Stimulated activated effector memory CD8-positive, alpha-beta T cell treated with anti-CD3 and anti-CD28 coated beads, Interleukin-12 subunit alpha, Interleukin-12 subunit beta, amount 100 ng/mL, for 72 hours (primary cell): ENCODE results near the gene TFEC.
"Not testable (repeated sequence)": the region's sequence is repeated elsewhere in the genome, so short reads cannot be mapped to it uniquely, and the experiment has no call there.

Source experiments
- ATAC-seq: fragments of 150-1000 bp; cut with Tn5 transposase; 2 replicates; pipeline ENCODE4 v1.10.0; 2021
- DNase-seq, 2 donors: peaks; one replicate each; pipeline ENCODE4 v3.0.0; 2021 to 2022; ENCODE audit warnings: low spot score in 2 of 2
- H3K27ac Mint-ChIP-seq: one replicate; pipeline ENCODE4 v1.8.0; 2022; ENCODE audit warnings: mild to moderate bottlenecking, mixed read lengths
- H3K36me3 Mint-ChIP-seq: one replicate; pipeline ENCODE4 v1.8.0; 2022; ENCODE audit warnings: mild to moderate bottlenecking, mixed read lengths
- H3K4me1 Mint-ChIP-seq: one replicate; pipeline ENCODE4 v1.8.0; 2022; ENCODE audit warnings: mixed read lengths
- H3K4me3 Mint-ChIP-seq: one replicate; pipeline ENCODE4 v1.8.0; 2022; ENCODE audit warnings: mild to moderate bottlenecking, mixed read lengths
- H3K9me3 Mint-ChIP-seq: one replicate; pipeline ENCODE4 v1.8.0; 2022; ENCODE audit warnings: mixed read lengths

TFEC gene

GRCh38 chr7:116021237-116021636 is 9.3 kb downstream of the TFEC start:
- Mint-ChIP-seq H3K4me3 (no peak overlapping the region), H3K9me3 (no peaks in the 10 kb centered on the region), H3K27ac (no peak overlapping the region), H3K36me3 (no peaks in the 10 kb centered on the region), H3K4me1 (no peaks in the 10 kb centered on the region)
- ATAC-seq (no peak), DNase-seq (no peak)

- DNase-seq (no peak), ATAC-seq (no peak)
- no peak overlapping the region for H3K27ac Mint-ChIP-seq
- H3K4me1 Mint-ChIP-seq = no peaks in the 10 kb centered on the region
- no peak overlapping the region for H3K4me3 Mint-ChIP-seq
- H3K36me3 Mint-ChIP-seq = no peaks in the 10 kb centered on the region
- no peaks in the 10 kb centered on the region for H3K9me3 Mint-ChIP-seq
These were observed 11.8 kb downstream of the TFEC start for GRCh38 chr7:116018731-116019130.

- H3K9me3 Mint-ChIP-seq = no peaks in the 10 kb centered on the region
- no peaks in the 10 kb centered on the region for H3K4me1 Mint-ChIP-seq
- no peak for ATAC-seq
These were observed 16.9 kb downstream of the TFEC start for GRCh38 chr7:116013675-116014074.

GRCh38 chr7:116011584-116011983 is 19.0 kb downstream of the TFEC start:
- DNase-seq (no peak), ATAC-seq (no peak)
- Mint-ChIP-seq H3K4me3 (no peak overlapping the region), H3K36me3 (no peaks in the 10 kb centered on the region), H3K4me1 (no peaks in the 10 kb centered on the region), H3K27ac (no peak overlapping the region), H3K9me3 (no peaks in the 10 kb centered on the region)

More at GRCh38 chr7:116013675-116014074, 16.9 kb downstream of the TFEC start:
- Mint-ChIP-seq H3K4me3 (no peak overlapping the region), H3K36me3 (no peaks in the 10 kb centered on the region), H3K27ac (no peak overlapping the region)
- DNase-seq = no peak

GRCh38 chr7:116004762-116005161 is 25.8 kb downstream of the TFEC start:
- ATAC-seq = not testable (repeated sequence)

GRCh38 chr7:115997221-115997620 is 33.3 kb downstream of the TFEC start:
- Mint-ChIP-seq H3K36me3 (no peaks in the 10 kb centered on the region), H3K9me3 (no peaks in the 10 kb centered on the region), H3K27ac (no peak overlapping the region), H3K4me1 (no peaks in the 10 kb centered on the region), H3K4me3 (no peak overlapping the region)
- no peak for ATAC-seq
- no peak for DNase-seq

More at GRCh38 chr7:116004762-116005161, 25.8 kb downstream of the TFEC start:
- DNase-seq, H3K27ac Mint-ChIP-seq, H3K36me3 Mint-ChIP-seq, H3K4me1 Mint-ChIP-seq, H3K9me3 Mint-ChIP-seq, H3K4me3 Mint-ChIP-seq: not testable (repeated sequence)

GRCh38 chr7:115995701-115996100 is 34.9 kb downstream of the TFEC start:
- no peaks in the 10 kb centered on the region for H3K4me1 Mint-ChIP-seq
- no peaks in the 10 kb centered on the region for H3K36me3 Mint-ChIP-seq
- ATAC-seq (no peak), DNase-seq (no peak)
- no peak overlapping the region for H3K27ac Mint-ChIP-seq
- no peaks in the 10 kb centered on the region for H3K9me3 Mint-ChIP-seq
- H3K4me3 Mint-ChIP-seq = no peak overlapping the region

- no peak for ATAC-seq
- H3K36me3 Mint-ChIP-seq = no peaks in the 10 kb centered on the region
- H3K9me3 Mint-ChIP-seq = no peaks in the 10 kb centered on the region
- no peak overlapping the region for H3K4me3 Mint-ChIP-seq
- no peak for DNase-seq
- H3K4me1 Mint-ChIP-seq = no peaks in the 10 kb centered on the region
- no peak overlapping the region for H3K27ac Mint-ChIP-seq
These were observed 42.2 kb downstream of the TFEC start for GRCh38 chr7:115988401-115988800.

GRCh38 chr7:115987486-115987885 is 43.1 kb downstream of the TFEC start:
- no peaks in the 10 kb centered on the region for H3K9me3 Mint-ChIP-seq
- H3K4me1 Mint-ChIP-seq = no peaks in the 10 kb centered on the region
- no peak overlapping the region for H3K27ac Mint-ChIP-seq
- ATAC-seq (no peak), DNase-seq (no peak)
- no peak overlapping the region for H3K4me3 Mint-ChIP-seq
- H3K36me3 Mint-ChIP-seq = no peaks in the 10 kb centered on the region

GRCh38 chr7:115984105-115984504 is 46.5 kb downstream of the TFEC start:
- H3K4me1 Mint-ChIP-seq = no peaks in the 10 kb centered on the region
- ATAC-seq (no peak), DNase-seq (no peak)
- H3K4me3 Mint-ChIP-seq = no peak overlapping the region
- H3K36me3 Mint-ChIP-seq = no peaks in the 10 kb centered on the region
- H3K9me3 Mint-ChIP-seq = no peaks in the 10 kb centered on the region
- H3K27ac Mint-ChIP-seq = no peak overlapping the region

- no peak for ATAC-seq
- no peak overlapping the region for H3K27ac Mint-ChIP-seq
These were observed 50.4 kb downstream of the TFEC start for GRCh38 chr7:115980159-115980558.

GRCh38 chr7:115976651-115977050 is 53.9 kb downstream of the TFEC start:
- Mint-ChIP-seq H3K4me3 (no peak overlapping the region), H3K27ac (no peak overlapping the region), H3K36me3 (no peaks in the 10 kb centered on the region), H3K9me3 (no peaks in the 10 kb centered on the region), H3K4me1 (no peaks in the 10 kb centered on the region)
- DNase-seq (no peak), ATAC-seq (no peak)

More at GRCh38 chr7:115980159-115980558, 50.4 kb downstream of the TFEC start:
- Mint-ChIP-seq H3K9me3 (no peaks in the 10 kb centered on the region), H3K36me3 (no peaks in the 10 kb centered on the region), H3K4me3 (no peak overlapping the region), H3K4me1 (no peaks in the 10 kb centered on the region)
- no peak for DNase-seq

GRCh38 chr7:115975766-115976165 is 54.8 kb downstream of the TFEC start:
- Mint-ChIP-seq H3K4me1 (no peaks in the 10 kb centered on the region), H3K9me3 (no peaks in the 10 kb centered on the region), H3K4me3 (no peak overlapping the region), H3K27ac (no peak overlapping the region), H3K36me3 (no peaks in the 10 kb centered on the region)
- ATAC-seq (no peak), DNase-seq (no peak)

GRCh38 chr7:115973406-115973805 is 57.2 kb downstream of the TFEC start:
- ATAC-seq (no peak), DNase-seq (no peak)
- H3K36me3 Mint-ChIP-seq = no peaks in the 10 kb centered on the region
- no peak overlapping the region for H3K4me3 Mint-ChIP-seq
- H3K4me1 Mint-ChIP-seq = no peaks in the 10 kb centered on the region
- no peaks in the 10 kb centered on the region for H3K9me3 Mint-ChIP-seq
- H3K27ac Mint-ChIP-seq = no peak overlapping the region

GRCh38 chr7:115971506-115971905 is 59.1 kb downstream of the TFEC start:
- no peaks in the 10 kb centered on the region for H3K36me3 Mint-ChIP-seq
- H3K9me3 Mint-ChIP-seq = no peaks in the 10 kb centered on the region
- no peak overlapping the region for H3K27ac Mint-ChIP-seq
- no peak overlapping the region for H3K4me3 Mint-ChIP-seq
- ATAC-seq (no peak), DNase-seq (no peak)
- no peaks in the 10 kb centered on the region for H3K4me1 Mint-ChIP-seq

GRCh38 chr7:115968596-115968995 is 62.0 kb downstream of the TFEC start:
- Mint-ChIP-seq H3K27ac (no peak overlapping the region), H3K9me3 (no peaks in the 10 kb centered on the region), H3K4me1 (no peaks in the 10 kb centered on the region), H3K36me3 (no peaks in the 10 kb centered on the region), H3K4me3 (no peak overlapping the region)
- DNase-seq = no peak
- ATAC-seq = no peak

- no peaks in the 10 kb centered on the region for H3K9me3 Mint-ChIP-seq
- no peak overlapping the region for H3K4me3 Mint-ChIP-seq
- DNase-seq (no peak), ATAC-seq (no peak)
- H3K27ac Mint-ChIP-seq = no peak overlapping the region
- no peaks in the 10 kb centered on the region for H3K36me3 Mint-ChIP-seq
- H3K4me1 Mint-ChIP-seq = no peaks in the 10 kb centered on the region
These were observed 62.4 kb downstream of the TFEC start for GRCh38 chr7:115968171-115968570.
